BJ (cell line): Measurements from ENCODE around the gene MKX. TPM values are rescaled to one million over a fixed set of nuclear protein-coding genes. Genes with fewer than 3 reads are reported as not detected.

ENCODE experiments used
- CTCF ChIA-PET: fragments of 350-600 bp; formaldehyde crosslinking; extraction: SDS; loops from one replicate; lab custom pipeline; 2021; ENCODE audit warnings: antibody characterized with exemption, inconsistent platforms; lab: Yijun Ruan, JAX
- POLR2A ChIA-PET: fragments of 300-600 bp; sonication (Branson Sonifier 250); formaldehyde crosslinking; extraction: SDS; loops from one replicate; lab custom pipeline; 2021; ENCODE audit warnings: antibody characterized with exemption; lab: Charles Lee
- DNase-seq: peaks from one replicate; pipeline ENCODE4 v3.0.0-alpha.2; 2011; ENCODE audit warnings: low read depth
- H3K27me3 ChIP-seq: 2 replicates; pipeline ENCODE4 v1.6.0; 2011; ENCODE audit warnings: low read length; ENCODE audit not compliant: control insufficient read depth, insufficient read depth
- H3K36me3 ChIP-seq: 2 replicates; pipeline ENCODE4 v1.5.1; 2011; ENCODE audit warnings: low read length; ENCODE audit not compliant: control insufficient read depth, insufficient read depth
- H3K4me3 ChIP-seq: 2 replicates; pipeline ENCODE4 v1.5.1; 2011; ENCODE audit warnings: low read depth, mild to moderate bottlenecking, control low read depth, low read length
- CTCF ChIP-seq: IDR thresholded peaks from 2 replicates; pipeline ENCODE4 v1.5.1; 2011; ENCODE audit warnings: low read depth, mild to moderate bottlenecking, control low read depth, inconsistent platforms, low read length, moderate library complexity; ENCODE audit not compliant: insufficient read depth
- polyA plus RNA-seq: library from polyadenylated mRNA; depleted of rRNA; stranded (reverse); fragments of >200 nt; gene quantifications from 2 replicates; pipeline ENCODE4 v1.2.3, GENCODE V29; 2011

The MKX gene
- polyA plus RNA-seq, 1 experiment: 68.1 TPM

DNA sequence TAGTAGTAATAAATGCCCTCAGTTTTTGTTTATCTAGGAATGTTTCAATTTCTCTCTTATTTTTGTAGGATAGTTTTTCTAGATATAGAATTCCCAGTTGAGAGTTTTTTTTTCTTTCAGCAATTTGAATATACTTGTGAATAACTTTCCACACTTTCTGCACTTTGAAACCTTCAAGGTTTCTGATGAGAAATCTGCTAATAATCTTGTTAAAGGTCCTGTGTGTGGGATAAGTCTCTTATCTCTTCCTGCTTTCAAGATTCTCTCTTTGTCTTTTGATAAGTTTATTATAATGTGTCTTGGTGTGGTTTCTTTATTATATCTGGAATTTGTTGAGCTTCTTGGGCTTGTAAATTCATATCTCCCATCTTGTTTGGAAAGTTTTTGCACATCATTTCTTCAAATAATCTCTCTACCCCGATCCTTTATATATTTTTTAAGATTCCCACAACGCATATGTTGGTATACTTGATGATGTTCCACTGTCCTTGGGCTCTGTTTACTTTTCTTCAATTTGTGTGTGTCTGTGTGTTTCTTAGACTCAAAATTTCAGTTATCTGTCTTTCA, 103.5 kb downstream of the MKX start:
- POLR2A ChIA-PET: no interaction called here
- Histone ChIP-seq H3K36me3 (no peaks in the 10 kb centered on the region), H3K27me3 (no peaks in the 10 kb centered on the region), H3K4me3 (no peak overlapping the region)
- CTCF ChIA-PET: interaction anchor here (1.3 to 1.5 kb wide), 2 partner anchors 12 to 17 kb away, joined by 4 read pairs; no protein-coding TSS in a partner anchor
- TF ChIP-seq CTCF: no peak
- DNase-seq: no peak

- H3K4me3 ChIP-seq: no peak overlapping the region
- no peak for TF ChIP-seq CTCF
- H3K27me3 ChIP-seq: no peaks in the 10 kb centered on the region
- H3K36me3 ChIP-seq: no peaks in the 10 kb centered on the region
- CTCF ChIA-PET: interaction anchor here (0.6 to 4.1 kb wide), 3 partner anchors 9 to 66 kb away, joined by 3 to 15 read pairs (median 3); no protein-coding TSS in a partner anchor
- DNase-seq: no peak
- POLR2A ChIA-PET: no interaction called here
These were observed 107.4 kb downstream of the MKX start for GRCh38 chr10:27638071-27638750.

DNA sequence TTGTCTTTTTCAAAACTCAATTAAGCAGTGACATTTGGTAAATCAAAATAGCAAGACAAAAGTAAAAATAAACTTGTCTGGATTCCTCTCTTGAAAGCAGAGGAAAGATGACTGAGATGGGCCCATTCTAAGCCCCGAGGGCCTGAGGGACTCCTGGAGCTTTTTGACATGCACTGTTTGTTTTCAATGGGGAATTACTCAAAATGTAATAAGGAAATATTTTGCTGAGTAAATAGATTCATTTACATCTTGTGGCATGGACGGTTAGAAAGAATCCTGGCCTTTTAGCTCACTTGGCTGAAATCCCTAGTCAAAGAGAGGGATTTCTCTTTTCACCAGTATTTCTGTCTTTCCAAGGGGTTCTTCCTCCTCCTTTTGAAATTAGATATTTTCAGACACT, 108.0 kb downstream of the MKX start:
- H3K4me3 ChIP-seq: no peak overlapping the region
- H3K36me3 ChIP-seq: no peaks in the 10 kb centered on the region
- no peak for TF ChIP-seq CTCF
- POLR2A ChIA-PET: interaction anchor here (0.7 kb wide), 1 partner anchor 11 kb away, joined by 16 read pairs; no protein-coding TSS in a partner anchor
- CTCF ChIA-PET: interaction anchor here (0.6 to 4.1 kb wide), 3 partner anchors 8 to 66 kb away, joined by 3 to 15 read pairs (median 3); no protein-coding TSS in a partner anchor
- no peak for DNase-seq
- no peaks in the 10 kb centered on the region for H3K27me3 ChIP-seq

- ChIA-PET POLR2A (no interaction called here), CTCF (interaction anchor here (1.1 to 4.1 kb wide), 2 partner anchors 7 to 10 kb away, joined by 3 to 15 read pairs; no protein-coding TSS in a partner anchor)
- Histone ChIP-seq H3K4me3 (no peak overlapping the region), H3K27me3 (no peaks in the 10 kb centered on the region), H3K36me3 (no peaks in the 10 kb centered on the region)
- TF ChIP-seq CTCF: no peak
- DNase-seq: no peak
These were observed 108.8 kb downstream of the MKX start for GRCh38 chr10:27636816-27637215.

GRCh38 chr10:27635699-27636270, 109.8 kb downstream of the MKX start:
- ChIA-PET POLR2A (no interaction called here), CTCF (interaction anchor here (4.1 kb wide), 1 partner anchor 9 kb away, joined by 15 read pairs; no protein-coding TSS in a partner anchor)
- no peak for TF ChIP-seq CTCF
- no peak overlapping the region for H3K4me3 ChIP-seq
- H3K27me3 ChIP-seq: no peaks in the 10 kb centered on the region
- DNase-seq: no peak
- no peaks in the 10 kb centered on the region for H3K36me3 ChIP-seq
